Liver (tissue), 9 donors: ENCODE results near the gene ZDHHC24. TPM values are rescaled to one million over a fixed set of nuclear protein-coding genes. Genes with fewer than 3 reads are reported as not detected.

Source experiments
- DNase-seq: peaks from one replicate; pipeline ENCODE4 v3.0.0-alpha.2; 2017; ENCODE audit warnings: low spot score
- H3K27ac ChIP-seq, 2 donors: one replicate each; pipeline ENCODE4 v1.7.0; 2013; ENCODE audit warnings: inconsistent platforms in 2 of 2, low read length in 2 of 2, control low read depth in 1 of 2, low read depth in 1 of 2, mild to moderate bottlenecking in 1 of 2
- H3K27me3 ChIP-seq, 4 donors: one replicate each; pipeline versions ENCODE4 v1.6.1 to v1.7.0; 2013; ENCODE audit warnings: low read length in 3 of 4, inconsistent platforms in 1 of 4, mild to moderate bottlenecking in 1 of 4, moderate library complexity in 1 of 4; ENCODE audit not compliant: control insufficient read depth in 4 of 4, insufficient read depth in 4 of 4
- H3K36me3 ChIP-seq, 4 donors: one replicate each; pipeline versions ENCODE4 v1.6.1 to v1.7.0; 2013; ENCODE audit warnings: low read length in 3 of 4, mild to moderate bottlenecking in 3 of 4, low read depth in 1 of 4, moderate library complexity in 1 of 4; ENCODE audit not compliant: control insufficient read depth in 4 of 4, insufficient read depth in 3 of 4
- H3K4me1 ChIP-seq, 4 donors: one replicate each; pipeline versions ENCODE4 v1.6.1 to v1.7.0; 2013; ENCODE audit warnings: low read length in 3 of 4, mild to moderate bottlenecking in 3 of 4, moderate library complexity in 1 of 4; ENCODE audit not compliant: control insufficient read depth in 4 of 4, insufficient read depth in 4 of 4
- H3K4me3 ChIP-seq, 3 donors: one replicate each; pipeline versions ENCODE4 v1.6.1 to v1.7.0; 2013; ENCODE audit warnings: low read length in 3 of 3, control low read depth in 1 of 3, low read depth in 1 of 3, mild to moderate bottlenecking in 1 of 3
- H3K9ac ChIP-seq, 2 donors: one replicate each; pipeline ENCODE4 v1.7.0; 2013; ENCODE audit warnings: low read length in 2 of 2, mild to moderate bottlenecking in 2 of 2, moderate library complexity in 2 of 2, control low read depth in 1 of 2, low read depth in 1 of 2
- H3K9me3 ChIP-seq, 4 donors: one replicate each; pipeline versions ENCODE4 v1.6.1 to v1.7.0; 2013; ENCODE audit warnings: low read length in 3 of 4; ENCODE audit not compliant: control insufficient read depth in 4 of 4
- ATF3 ChIP-seq: IDR thresholded peaks from 2 replicates; pipeline ENCODE4 v1.6.1; 2016; ENCODE audit warnings: antibody characterized with exemption
- CTCF ChIP-seq: fragments of 150-350 bp; IDR thresholded peaks from 2 replicates; pipeline ENCODE4 v1.5.1; 2017; ENCODE audit warnings: improper control_type of control experiment, low read depth, low read length; ENCODE audit not compliant: missing input control
- EGR1 ChIP-seq, 2 donors: IDR thresholded peaks; 2 replicates each; pipeline ENCODE4 v1.6.1; 2016 to 2018; ENCODE audit warnings: antibody characterized with exemption in 2 of 2, low read depth in 2 of 2
- FOXA1 ChIP-seq: IDR thresholded peaks from 2 replicates; pipeline ENCODE4 v1.6.1; 2016; ENCODE audit warnings: antibody characterized with exemption
- FOXA2 ChIP-seq: IDR thresholded peaks from 2 replicates; pipeline ENCODE4 v1.6.1; 2016; ENCODE audit warnings: antibody characterized with exemption
- GABPA ChIP-seq, 2 donors: IDR thresholded peaks in 1 of 2; conservative IDR thresholded peaks in 1 of 2; 2 replicates each; pipeline ENCODE4 v1.6.1; 2016; ENCODE audit warnings: antibody characterized with exemption in 2 of 2, mild to moderate bottlenecking in 1 of 2, moderate library complexity in 1 of 2
- HNF4A ChIP-seq, 2 donors: conservative IDR thresholded peaks; 2 replicates each; pipeline ENCODE4 v1.6.1; 2016; ENCODE audit warnings: antibody characterized with exemption in 2 of 2, mild to moderate bottlenecking in 2 of 2
- HNF4G ChIP-seq: IDR thresholded peaks from 2 replicates; pipeline ENCODE4 v1.6.1; 2016; ENCODE audit warnings: antibody characterized with exemption
- JUND ChIP-seq, 2 donors: IDR thresholded peaks; 2 replicates each; pipeline ENCODE4 v1.6.1; 2016; ENCODE audit warnings: antibody characterized with exemption in 2 of 2
- MAX ChIP-seq: IDR thresholded peaks from 2 replicates; pipeline ENCODE4 v1.6.1; 2016; ENCODE audit warnings: antibody characterized with exemption
- NR2F2 ChIP-seq: IDR thresholded peaks from 2 replicates; pipeline ENCODE4 v1.6.1; 2016; ENCODE audit warnings: antibody characterized with exemption
- RAD21 ChIP-seq, 2 donors: IDR thresholded peaks; 2 replicates each; pipeline ENCODE4 v1.6.1; 2016; ENCODE audit warnings: antibody characterized with exemption in 2 of 2, mild to moderate bottlenecking in 2 of 2
- REST ChIP-seq: IDR thresholded peaks from 2 replicates; pipeline ENCODE4 v1.6.1; 2016; ENCODE audit warnings: antibody characterized with exemption, mild to moderate bottlenecking
- RXRA ChIP-seq, 2 donors: IDR thresholded peaks; 2 replicates each; pipeline ENCODE4 v1.6.1; 2017 to 2018; ENCODE audit warnings: antibody characterized with exemption in 2 of 2, mild to moderate bottlenecking in 1 of 2
- SP1 ChIP-seq: IDR thresholded peaks from 2 replicates; pipeline ENCODE4 v1.6.1; 2018; ENCODE audit warnings: antibody characterized with exemption, mild to moderate bottlenecking
- TAF1 ChIP-seq: conservative IDR thresholded peaks from 2 replicates; pipeline ENCODE4 v1.6.1; 2016; ENCODE audit warnings: antibody characterized with exemption, mild to moderate bottlenecking
- YY1 ChIP-seq: IDR thresholded peaks from 2 replicates; pipeline ENCODE4 v1.6.1; 2016; ENCODE audit warnings: antibody characterized with exemption, mild to moderate bottlenecking
- ZBTB33 ChIP-seq: IDR thresholded peaks from 2 replicates; pipeline ENCODE4 v1.6.1; 2016; ENCODE audit warnings: antibody characterized with exemption
- WGBS: extraction: QIAGEN DNeasy Blood & Tissue Kit; methylation state at CpG from one replicate; pipeline ENCODE4 v1.1.7; 2013; 5-methylcytosine and 5-hydroxymethylcytosine counted together
- polyA plus RNA-seq, 2 donors: library from polyadenylated mRNA; stranded (reverse) in 1 of 2; unstranded in 1 of 2; fragments of 200-250 nt in 1 of 2; fragments of >200 nt in 1 of 2; fragmentation: Nextera tagmentation in 1 of 2; extraction: Ambion mirVana in 1 of 2; gene quantifications; one replicate each; pipeline versions ENCODE4 v1.2.1 to v1.2.3, GENCODE V29; 2013 to 2015
- total RNA-seq, 2 donors: library from RNA; depleted of rRNA; stranded (reverse); fragments of >200 nt; gene quantifications; one replicate each; pipeline ENCODE4 v1.2.3, GENCODE V29; 2014
- donor health status: healthy.
- donor health status: healthy.
- donor health status: healthy.
- donor health status: healthy.
- donor health status: healthy.

ZDHHC24 gene
- total and polyA plus RNA-seq, 4 donors: 4.1 to 6.4 (median 5.1) TPM

- TF ChIP-seq GABPA (IDR thresholded peaks at IDR 0.05 in 1 of 2, conservative IDR thresholded peaks at IDR 0.05 in 1 of 2): no peak
- TF ChIP-seq YY1: no peak
- no peak for TF ChIP-seq RAD21 (IDR thresholded peaks at IDR 0.05)
- TF ChIP-seq HNF4A (conservative IDR thresholded peaks at IDR 0.05): no peak
- TF ChIP-seq FOXA2: no peak
Measured at GRCh38 chr11:66494935-66495334, 50.9 kb downstream of the ZDHHC24 start (continued).

GRCh38 chr11:66494458-66494857 is 51.4 kb downstream of the ZDHHC24 start:
- TF ChIP-seq YY1: no peak
- no peak for TF ChIP-seq JUND (IDR thresholded peaks at IDR 0.05)
- no peak for TF ChIP-seq ZBTB33
- no peak for TF ChIP-seq GABPA (IDR thresholded peaks at IDR 0.05 in 1 of 2, conservative IDR thresholded peaks at IDR 0.05 in 1 of 2)
- no peak for TF ChIP-seq EGR1 (IDR thresholded peaks at IDR 0.05; ENCODE audit: low read depth in 2 of 2)
- no peak for TF ChIP-seq REST
- TF ChIP-seq RXRA (IDR thresholded peaks at IDR 0.05): no peak
- TF ChIP-seq FOXA1: no peak
- no peak for TF ChIP-seq TAF1
- no peak for TF ChIP-seq HNF4A (conservative IDR thresholded peaks at IDR 0.05)
- TF ChIP-seq MAX: no peak
- no peak for TF ChIP-seq CTCF
- TF ChIP-seq FOXA2: no peak
- no peak for TF ChIP-seq HNF4G
- no peak for TF ChIP-seq ATF3
- no peak for TF ChIP-seq SP1
- TF ChIP-seq NR2F2: no peak
- Histone ChIP-seq H3K9ac (no peak overlapping the region), H3K9me3 (no peaks in the 10 kb centered on the region), H3K27ac (no peak overlapping the region), H3K36me3 (peaks cover 6 to 47% (median 9%) of the 10 kb centered on the region in 4 donors), H3K4me1 (no peaks in the 10 kb centered on the region), H3K4me3 (no peak overlapping the region), H3K27me3 (no peaks in the 10 kb centered on the region)
- DNase-seq: no peak
- 96% methylated on average over 7 of the region's 7 CpGs for WGBS
